H54 (cell line): ENCODE results near the gene EVI5L.
"Not testable (repeated sequence)": the region's sequence is repeated elsewhere in the genome, so short reads cannot be mapped to it uniquely, and the experiment has no call there.

ENCODE experiments used
- DNase-seq: peaks from one replicate; pipeline ENCODE4 v3.0.0; 2011; ENCODE audit warnings: low spot score, mixed read lengths; ENCODE audit not compliant: insufficient read length
- FAIRE-seq: peaks from 3 replicates; lab custom pipeline; 2011; peaks lifted over from hg19 to GRCh38; lab: Jason Lieb, UNC
- POLR2A ChIP-seq: IDR thresholded peaks from 2 replicates; pipeline ENCODE4 v1.6.1; 2011; ENCODE audit warnings: low read depth, mild to moderate bottlenecking, low read length

The EVI5L gene

DNA sequence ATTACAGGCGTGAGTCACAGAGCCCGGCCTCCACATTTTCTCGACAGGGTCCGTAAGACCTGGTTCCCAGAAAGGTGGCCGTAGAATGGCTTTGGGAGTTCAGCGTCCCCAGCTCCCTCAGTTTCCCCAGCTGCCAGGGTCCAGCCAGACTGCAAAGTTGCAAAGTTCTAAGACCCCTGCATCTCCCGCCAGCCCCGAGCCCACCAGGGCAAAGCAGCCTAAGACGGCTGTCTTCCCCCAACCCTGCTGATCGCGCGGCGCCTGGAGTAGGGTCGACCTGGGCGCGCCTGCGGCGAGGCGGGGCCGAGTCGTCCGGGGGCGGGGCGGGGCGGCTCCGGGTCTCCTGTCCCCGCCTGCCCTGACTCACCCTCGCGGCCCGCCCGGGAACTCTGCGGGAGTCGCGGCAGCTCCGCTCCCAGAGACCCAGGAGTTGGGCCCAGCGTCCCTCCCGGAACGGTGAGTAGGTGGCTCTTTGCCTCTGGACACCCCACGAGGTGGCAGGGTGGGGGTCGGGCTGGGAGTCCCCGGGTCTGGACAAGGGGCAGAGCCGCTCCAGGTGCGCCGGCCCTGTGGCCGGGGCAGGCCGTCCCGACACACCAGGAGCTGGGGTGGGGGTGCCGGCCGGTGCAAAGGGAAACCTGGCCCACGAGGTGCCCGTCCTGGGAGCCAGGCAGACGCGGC lies 58.3 kb downstream of the EVI5L start, which contains the start of gene LRRC8E:
LRRC8E (plus strand) TSS at position 366 of the 681 bp plus-strand sequence. CDS start 7,094 bp downstream, outside the sequence.
- peak; percentile 74 for DNase-seq
- no peak for FAIRE-seq
- peak; percentile 87 for TF ChIP-seq POLR2A

DNA sequence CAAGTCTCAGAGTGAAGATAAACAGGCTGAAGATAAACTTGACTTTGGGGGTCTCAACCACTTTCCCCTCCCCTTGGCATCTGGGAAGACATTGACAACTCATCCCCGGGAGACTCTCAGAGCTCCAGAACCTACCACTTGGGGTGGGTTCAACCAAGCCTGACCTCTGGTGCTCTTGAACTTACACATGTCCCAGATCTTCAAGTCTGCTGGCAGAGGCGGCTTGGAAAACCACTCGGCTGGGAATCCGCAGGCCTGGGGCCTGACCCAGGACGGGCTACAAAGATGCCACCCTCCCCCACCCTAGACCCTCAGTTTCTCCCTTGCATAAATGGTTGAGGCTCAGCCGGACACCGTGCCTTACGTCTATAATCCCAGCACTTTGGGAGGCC lies 58.8 kb downstream of the EVI5L start:
- TF ChIP-seq POLR2A = no peak
- no peak for FAIRE-seq

DNA sequence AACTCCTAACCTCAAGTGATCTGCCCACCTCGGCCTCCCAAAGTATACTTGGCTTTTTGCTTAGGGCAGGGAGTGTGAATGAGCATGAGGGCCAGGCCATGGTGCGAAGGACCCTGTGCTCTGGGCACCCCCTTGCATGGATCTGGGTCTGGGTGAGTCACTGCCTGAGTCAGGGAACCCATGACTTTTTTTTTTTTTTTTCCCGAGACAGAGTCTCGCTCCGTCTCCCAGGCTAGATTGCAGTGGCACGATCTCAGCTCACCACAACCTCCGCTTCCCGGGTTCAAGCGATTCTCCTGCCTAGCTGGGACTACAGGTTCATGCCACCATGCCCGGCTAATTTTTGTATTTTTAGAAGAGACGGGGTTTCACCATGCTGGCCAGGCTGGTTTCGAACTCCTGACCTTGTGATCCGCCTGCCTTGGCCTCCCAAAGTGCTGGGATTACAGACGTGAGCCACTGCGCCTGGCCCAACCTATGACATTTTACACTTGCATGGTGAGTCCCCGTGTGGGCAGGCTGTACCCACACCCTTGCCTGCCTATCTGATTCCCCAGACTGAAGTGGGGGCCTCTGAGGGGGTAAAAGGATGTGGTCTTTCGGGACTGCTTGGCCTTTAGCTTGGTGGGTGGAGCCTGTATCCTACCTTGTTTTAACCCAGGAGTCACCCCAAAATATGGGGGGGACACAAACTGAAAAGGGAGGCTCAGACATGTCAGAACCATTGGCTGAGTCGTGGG lies 63.5 kb downstream of the EVI5L start:
- not testable (repeated sequence) for FAIRE-seq, DNase-seq

More for the DNA sequence above, 58.8 kb downstream of the EVI5L start:
- DNase-seq = no peak

DNA sequence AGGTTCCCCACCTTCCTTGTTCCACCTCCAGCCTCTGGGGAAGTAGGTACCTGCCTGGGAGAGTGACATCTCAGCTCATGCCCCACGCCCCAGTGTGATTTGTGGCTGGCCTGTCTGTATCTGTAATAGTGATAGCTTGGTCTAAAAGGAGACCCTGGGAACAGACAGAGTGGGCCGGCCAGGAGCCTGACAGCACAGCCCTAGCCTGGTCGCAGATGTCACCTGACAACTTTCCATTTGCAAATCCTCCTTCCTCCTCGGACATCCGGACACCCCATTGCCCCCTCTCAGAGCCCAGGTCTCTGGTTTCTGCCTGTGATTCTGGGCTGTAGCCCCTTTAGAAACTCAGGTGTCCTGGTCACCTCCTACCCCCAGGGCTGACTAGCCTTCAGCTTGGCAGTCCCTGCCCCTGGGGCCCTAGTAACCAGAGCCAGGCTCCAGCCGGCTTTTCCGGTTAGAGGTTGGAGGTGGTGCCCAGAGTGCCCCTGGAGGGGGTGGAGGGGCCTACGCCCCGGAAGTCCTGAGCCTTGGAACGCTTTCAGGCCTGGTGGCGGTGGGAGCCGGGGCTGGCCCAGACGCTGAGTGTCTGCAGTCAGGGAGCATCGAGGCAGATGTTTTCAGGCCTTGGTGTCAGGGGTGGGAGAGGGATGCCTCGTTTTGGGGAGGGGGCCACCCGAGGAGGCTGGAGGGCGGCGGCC lies 64.7 kb downstream of the EVI5L start:
- no peak for TF ChIP-seq POLR2A
- no peak for DNase-seq
- no peak for FAIRE-seq

DNA sequence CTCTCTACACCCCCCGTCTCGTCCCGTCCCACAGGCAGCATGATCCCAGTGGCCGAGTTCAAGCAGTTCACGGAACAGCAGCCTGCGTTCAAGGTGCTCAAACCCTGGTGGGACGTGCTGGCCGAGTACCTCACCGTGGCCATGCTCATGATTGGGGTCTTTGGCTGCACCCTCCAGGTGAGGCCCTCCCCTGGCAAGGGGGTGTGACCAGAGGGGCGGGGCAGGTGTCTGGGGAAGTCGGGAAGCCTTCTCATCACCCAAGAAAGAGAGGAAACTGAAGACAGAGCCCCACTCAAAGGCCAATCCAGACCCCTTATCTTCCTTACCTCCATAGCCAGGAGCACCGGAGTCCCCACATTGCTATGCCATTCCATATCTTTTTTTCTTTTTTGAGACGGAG lies 65.5 kb downstream of the EVI5L start:
- TF ChIP-seq POLR2A = no peak
- FAIRE-seq = no peak
- DNase-seq = no peak

DNA sequence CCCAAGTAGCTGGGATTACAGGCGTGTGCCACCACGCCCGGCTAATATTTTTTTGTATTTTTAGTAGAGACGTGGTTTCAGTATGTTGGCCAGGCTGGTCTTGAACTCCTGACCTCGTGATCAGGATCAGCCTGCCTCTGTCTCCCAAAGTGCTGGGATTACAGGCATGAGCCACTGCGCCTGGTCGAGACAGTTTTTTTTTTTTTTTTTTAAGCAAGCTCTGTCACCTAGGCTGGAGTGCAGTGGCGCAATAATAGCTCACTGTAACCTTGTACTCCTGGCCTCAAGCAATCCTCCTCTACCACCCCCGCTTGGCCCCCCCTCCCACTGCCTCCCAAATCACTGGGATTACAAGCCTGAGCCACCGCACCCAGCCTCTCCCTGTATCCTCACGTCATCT lies 67.3 kb downstream of the EVI5L start:
- no peak for DNase-seq

DNA sequence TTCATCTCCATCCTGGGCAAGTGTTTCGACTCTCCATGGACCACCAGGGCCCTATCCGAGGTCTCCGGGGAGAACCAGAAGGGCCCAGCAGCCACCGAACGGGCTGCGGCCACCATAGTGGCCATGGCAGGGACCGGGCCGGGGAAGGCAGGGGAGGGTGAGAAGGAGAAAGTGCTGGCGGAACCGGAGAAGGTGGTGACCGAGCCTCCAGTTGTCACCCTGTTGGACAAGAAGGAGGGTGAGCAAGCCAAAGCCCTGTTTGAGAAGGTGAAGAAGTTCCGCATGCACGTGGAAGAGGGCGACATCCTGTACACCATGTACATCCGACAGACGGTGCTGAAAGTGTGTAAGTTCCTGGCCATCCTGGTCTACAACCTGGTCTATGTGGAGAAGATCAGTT lies 68.9 kb downstream of the EVI5L start:
- TF ChIP-seq POLR2A = no peak
- DNase-seq (no peak), FAIRE-seq (no peak)

More for the DNA sequence above, 67.3 kb downstream of the EVI5L start:
- TF ChIP-seq POLR2A = no peak
- FAIRE-seq = no peak

DNA sequence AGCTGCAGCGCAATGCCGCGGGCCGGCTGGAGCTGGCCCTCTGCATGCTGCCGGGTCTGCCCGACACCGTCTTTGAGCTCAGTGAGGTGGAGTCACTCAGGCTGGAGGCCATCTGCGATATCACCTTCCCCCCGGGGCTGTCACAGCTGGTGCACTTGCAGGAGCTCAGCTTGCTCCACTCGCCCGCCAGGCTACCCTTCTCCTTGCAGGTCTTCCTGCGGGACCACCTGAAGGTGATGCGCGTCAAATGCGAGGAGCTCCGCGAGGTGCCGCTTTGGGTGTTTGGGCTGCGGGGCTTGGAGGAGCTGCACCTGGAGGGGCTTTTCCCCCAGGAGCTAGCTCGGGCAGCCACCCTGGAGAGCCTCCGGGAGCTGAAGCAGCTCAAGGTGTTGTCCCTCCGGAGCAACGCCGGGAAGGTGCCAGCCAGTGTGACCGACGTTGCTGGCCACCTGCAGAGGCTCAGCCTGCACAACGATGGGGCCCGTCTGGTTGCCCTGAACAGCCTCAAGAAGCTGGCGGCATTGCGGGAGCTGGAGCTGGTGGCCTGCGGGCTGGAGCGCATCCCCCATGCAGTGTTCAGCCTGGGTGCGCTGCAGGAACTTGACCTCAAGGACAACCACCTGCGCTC lies 69.8 kb downstream of the EVI5L start:
- DNase-seq = no peak
- TF ChIP-seq POLR2A = no peak
- no peak for FAIRE-seq

DNA sequence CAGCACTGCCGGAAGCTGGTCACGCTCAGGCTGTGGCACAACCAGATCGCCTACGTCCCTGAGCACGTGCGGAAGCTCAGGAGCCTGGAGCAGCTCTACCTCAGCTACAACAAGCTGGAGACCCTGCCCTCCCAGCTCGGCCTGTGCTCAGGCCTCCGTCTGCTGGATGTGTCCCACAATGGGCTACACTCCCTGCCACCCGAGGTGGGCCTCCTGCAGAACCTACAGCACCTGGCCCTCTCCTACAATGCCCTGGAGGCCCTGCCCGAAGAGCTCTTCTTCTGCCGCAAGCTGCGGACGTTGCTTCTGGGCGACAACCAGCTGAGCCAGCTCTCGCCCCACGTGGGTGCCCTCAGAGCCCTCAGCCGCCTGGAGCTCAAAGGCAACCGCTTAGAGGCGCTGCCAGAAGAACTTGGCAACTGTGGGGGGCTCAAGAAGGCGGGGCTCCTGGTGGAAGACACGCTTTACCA lies 70.4 kb downstream of the EVI5L start:
- no peak for TF ChIP-seq POLR2A
- FAIRE-seq (no peak), DNase-seq (no peak)

DNA sequence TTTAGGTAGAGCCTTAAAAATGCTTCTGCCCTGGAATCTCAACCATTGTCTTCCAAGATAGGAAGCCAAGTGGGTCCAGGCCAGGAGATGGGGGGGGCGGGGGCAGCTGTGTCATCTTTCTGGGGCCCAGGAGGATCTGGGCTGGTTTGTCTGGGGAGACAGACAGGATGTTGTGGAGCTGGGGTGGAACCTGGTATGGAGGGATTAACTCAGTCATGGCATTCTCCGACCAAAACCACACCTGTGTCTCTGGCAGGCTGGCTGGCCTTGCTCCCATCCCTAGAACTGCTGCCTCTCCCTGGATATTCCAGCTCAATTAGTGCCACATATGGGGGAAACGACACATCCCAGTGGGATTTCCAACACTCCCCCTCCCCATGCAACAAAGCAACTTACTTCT lies 70.9 kb downstream of the EVI5L start:
- DNase-seq (no peak), FAIRE-seq (no peak)
- no peak for TF ChIP-seq POLR2A

DNA sequence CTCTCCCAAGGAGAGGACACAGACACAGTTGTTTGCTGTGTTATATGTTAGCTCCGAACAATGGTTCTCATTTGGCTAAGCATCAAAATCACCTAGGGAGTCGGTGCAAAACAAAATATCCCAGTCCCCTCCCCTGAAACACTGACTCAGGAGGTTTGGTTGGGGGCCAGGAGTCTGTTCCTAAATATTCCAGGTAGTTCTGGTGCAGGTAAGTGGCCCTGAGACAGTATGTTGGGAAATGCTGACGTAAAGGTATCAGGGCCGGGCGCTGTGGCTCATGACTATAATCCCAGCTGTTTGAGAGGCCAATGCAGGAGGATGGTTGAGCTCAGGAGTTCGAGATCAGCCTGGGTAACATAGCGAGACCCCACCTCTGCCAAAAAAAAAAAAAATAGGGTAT lies 71.3 kb downstream of the EVI5L start:
- no peak for FAIRE-seq
- no peak for TF ChIP-seq POLR2A
- no peak for DNase-seq

DNA sequence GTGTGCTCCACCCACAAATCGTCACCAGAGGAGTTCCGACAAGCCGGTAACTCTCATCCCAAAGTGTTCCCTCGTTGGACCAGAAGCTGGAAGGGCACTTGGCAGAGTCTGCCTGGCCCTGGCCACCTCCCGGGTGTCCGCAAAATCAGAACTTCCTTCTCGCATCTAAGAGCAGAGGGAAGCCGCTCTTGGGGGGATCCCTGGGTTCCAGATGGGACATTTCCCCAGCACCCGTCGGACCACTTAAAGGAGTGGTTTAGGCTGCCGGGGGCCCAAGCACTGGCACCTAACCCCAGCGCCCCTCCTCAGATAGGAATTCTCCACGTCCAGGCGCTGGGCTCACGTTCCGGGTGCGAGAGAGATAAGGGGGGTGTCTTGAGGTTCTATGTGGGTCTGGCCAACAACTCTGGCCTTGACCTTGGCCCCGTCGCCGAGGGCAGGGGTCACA lies 72.8 kb downstream of the EVI5L start:
- no peak for FAIRE-seq
- TF ChIP-seq POLR2A = no peak

DNA sequence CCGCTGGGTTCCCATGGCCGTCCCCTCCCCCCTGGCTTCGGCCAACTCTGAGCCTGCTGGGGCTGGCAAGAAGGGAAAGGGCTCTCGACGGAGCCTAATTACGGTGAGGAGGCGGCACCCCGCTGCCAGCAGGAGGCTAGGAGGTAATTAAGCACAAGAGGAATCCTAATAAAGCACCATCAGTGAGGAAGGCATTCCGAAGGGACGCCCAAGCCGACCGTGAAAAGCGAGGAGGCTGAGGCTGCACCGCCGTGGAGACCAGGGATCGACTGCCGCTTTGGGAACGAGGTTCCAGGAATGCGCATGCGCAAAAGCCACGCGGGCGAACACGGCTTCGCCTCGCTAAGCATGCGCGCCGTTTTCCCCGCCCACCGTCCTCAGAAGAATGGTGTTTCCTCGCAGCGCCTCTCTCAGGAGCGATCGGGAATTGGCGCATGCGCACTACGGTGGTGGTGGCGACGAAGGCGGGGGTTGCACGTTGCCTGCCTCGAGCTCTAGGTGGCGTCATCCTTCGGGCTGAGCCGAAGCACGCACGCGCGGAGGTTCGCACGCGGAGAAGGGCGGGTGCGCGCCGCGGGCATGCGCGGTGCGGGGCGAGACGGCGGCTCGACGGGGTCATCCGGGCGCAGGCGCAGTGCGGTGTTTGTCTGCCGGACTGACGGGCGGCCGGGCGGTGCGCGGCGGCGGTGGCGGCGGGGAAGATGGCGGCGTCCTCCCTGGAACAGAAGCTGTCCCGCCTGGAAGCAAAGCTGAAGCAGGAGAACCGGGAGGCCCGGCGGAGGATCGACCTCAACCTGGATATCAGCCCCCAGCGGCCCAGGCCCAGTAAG lies 73.4 kb downstream of the EVI5L start, which contains the start of gene MAP2K7:
MAP2K7 (plus strand) TSS at position 634 of the 830 bp plus-strand sequence; CDS start at position 702, 68 bp downstream.
- DNase-seq (peak; percentile 96), FAIRE-seq (peak; percentile 92)
- TF ChIP-seq POLR2A = peak; percentile 97

More for the DNA sequence above, 72.8 kb downstream of the EVI5L start:
- no peak for DNase-seq
